Transverse colon (tissue), 4 donors: Measurements from ENCODE around the gene NEMP2.
"Not testable (repeated sequence)": the region's sequence is repeated elsewhere in the genome, so short reads cannot be mapped to it uniquely, and the experiment has no call there.

Experiments
- EP300 ChIP-seq: sonication (generic); formaldehyde crosslinking; IDR thresholded peaks from one replicate; pipeline ENCODE4 v1.6.1; 2017; ENCODE audit warnings: antibody characterized with exemption, low read depth
- POLR2A ChIP-seq: fragments of 450-650 bp; IDR thresholded peaks from one replicate; pipeline ENCODE4 v1.6.1; 2016; ENCODE audit warnings: antibody characterized with exemption, mild to moderate bottlenecking, moderate library complexity
- POLR2AphosphoS5 ChIP-seq, 3 donors: sonication (generic); formaldehyde crosslinking; IDR thresholded peaks; one replicate each; pipeline ENCODE4 v1.6.1; 2016; ENCODE audit warnings: antibody characterized with exemption in 3 of 3
- TF ChIP-seq, protein P1 (sequence below), 5 experiments: fragments of 200-600 bp in 3 of 5; fragments of 450-650 bp in 2 of 5; sonication (generic) in 3 of 5; IDR thresholded peaks; 1 replicate in 2 of 5; 2 replicates in 3 of 5; pipeline ENCODE4 v1.5.1; 2016 to 2017; ENCODE audit warnings: antibody characterized with exemption in 5 of 5, inconsistent platforms in 3 of 5, mild to moderate bottlenecking in 2 of 5, moderate library complexity in 1 of 5

DNA sequence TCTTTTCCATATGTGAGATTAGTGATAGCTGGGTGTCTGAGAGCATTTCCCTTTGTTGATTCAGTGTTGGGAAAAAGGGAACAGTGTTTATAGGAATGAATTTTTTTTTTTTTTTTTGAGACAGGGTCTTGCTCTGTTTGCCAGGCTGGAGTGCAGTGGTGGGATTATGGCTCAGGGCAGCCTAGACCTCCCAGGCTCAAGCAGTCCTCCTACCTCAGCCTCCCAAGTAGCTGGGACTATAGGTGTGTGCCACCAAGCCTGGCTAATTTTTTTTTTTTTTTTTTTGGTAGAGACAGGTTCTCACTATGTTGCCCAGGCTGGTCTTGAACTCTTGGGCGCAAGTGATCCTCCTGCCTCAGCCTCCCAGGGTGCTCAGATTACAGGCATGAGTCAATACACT, 66.2 kb downstream of the NEMP2 start:
- TF ChIP-seq, protein P1, sequence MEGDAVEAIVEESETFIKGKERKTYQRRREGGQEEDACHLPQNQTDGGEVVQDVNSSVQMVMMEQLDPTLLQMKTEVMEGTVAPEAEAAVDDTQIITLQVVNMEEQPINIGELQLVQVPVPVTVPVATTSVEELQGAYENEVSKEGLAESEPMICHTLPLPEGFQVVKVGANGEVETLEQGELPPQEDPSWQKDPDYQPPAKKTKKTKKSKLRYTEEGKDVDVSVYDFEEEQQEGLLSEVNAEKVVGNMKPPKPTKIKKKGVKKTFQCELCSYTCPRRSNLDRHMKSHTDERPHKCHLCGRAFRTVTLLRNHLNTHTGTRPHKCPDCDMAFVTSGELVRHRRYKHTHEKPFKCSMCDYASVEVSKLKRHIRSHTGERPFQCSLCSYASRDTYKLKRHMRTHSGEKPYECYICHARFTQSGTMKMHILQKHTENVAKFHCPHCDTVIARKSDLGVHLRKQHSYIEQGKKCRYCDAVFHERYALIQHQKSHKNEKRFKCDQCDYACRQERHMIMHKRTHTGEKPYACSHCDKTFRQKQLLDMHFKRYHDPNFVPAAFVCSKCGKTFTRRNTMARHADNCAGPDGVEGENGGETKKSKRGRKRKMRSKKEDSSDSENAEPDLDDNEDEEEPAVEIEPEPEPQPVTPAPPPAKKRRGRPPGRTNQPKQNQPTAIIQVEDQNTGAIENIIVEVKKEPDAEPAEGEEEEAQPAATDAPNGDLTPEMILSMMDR (IDR thresholded peaks at IDR 0.05): not testable (repeated sequence)
- TF ChIP-seq POLR2A; EP300; POLR2AphosphoS5 (IDR thresholded peaks at IDR 0.05): not testable (repeated sequence)
